HCT116 (cell line): Measurements from ENCODE around the gene ESRRB. TPM values are rescaled to one million over a fixed set of nuclear protein-coding genes. Genes with fewer than 3 reads are reported as not detected.

Experiments
- ATAC-seq: fragments of 200-7000 bp; cut with Tn5 transposase; 2 replicates; pipeline ENCODE4 v1.9.1; 2020; ENCODE audit warnings: mild to moderate bottlenecking, moderate library complexity
- BruUV-seq: library from RNA; stranded (reverse); fragments of 400-500 nt; replicated peaks from 2 replicates; lab custom pipeline; 2021; lab: Mats Ljungman, UMichigan
- CTCF ChIA-PET: fragments of 300-600 bp; sonication (Branson Sonifier 250); formaldehyde crosslinking; loops from one replicate; lab custom pipeline; 2021; ENCODE audit warnings: antibody characterized with exemption; lab: Charles Lee
- POLR2A ChIA-PET: fragments of 300-600, 350-600 bp; sonication (Branson Sonifier 250); formaldehyde crosslinking; loops from one replicate; lab custom pipeline; 2021; ENCODE audit warnings: antibody characterized with exemption; lab: Charles Lee
- RAD21 ChIA-PET, 2 experiments: fragments of 300-600 bp; sonication (Branson Sonifier 250); formaldehyde crosslinking; loops; one replicate each; lab custom pipeline; 2023; ENCODE audit warnings: low total read pairs in 2 of 2; ENCODE audit not compliant: uncharacterized antibody in 2 of 2, unreplicated experiment in 2 of 2, low non-redundant PET in 1 of 2; lab: Charles Lee
- DNase-seq: peaks from one replicate; pipeline ENCODE4 v3.0.0-alpha.2; 2010; ENCODE audit warnings: low read depth, low spot score
- H2AFZ ChIP-seq: fragments of 200-600 bp; shearing (Covaris generic), sonication (generic); 2 replicates; pipeline ENCODE4 v1.6.1; 2017; ENCODE audit warnings: low read depth, mixed run types, mixed read lengths, antibody characterized with exemption, low read length; ENCODE audit not compliant: poor library complexity, severe bottlenecking
- H3K27ac ChIP-seq: 2 replicates; pipeline ENCODE4 v1.5.1; 2012; ENCODE audit warnings: low read depth, low read length
- H3K27me3 ChIP-seq: fragments of 200-600 bp; sonication (generic); 2 replicates; pipeline ENCODE4 v1.6.1; 2016; ENCODE audit warnings: mixed run types, low read length, mixed read lengths; ENCODE audit not compliant: insufficient read depth
- H3K36me3 ChIP-seq, 2 experiments: fragments of 200-500 bp in 1 of 2; fragments of 200-600 bp in 1 of 2; sonication (Bioruptor generic) in 1 of 2; sonication (generic) in 1 of 2; 2 replicates each; pipeline versions ENCODE4 v1.5.1 to v1.6.1; 2014 to 2016; ENCODE audit warnings: low read length in 2 of 2, inconsistent platforms in 1 of 2, mixed read lengths in 1 of 2, mixed run types in 1 of 2; ENCODE audit not compliant: insufficient read depth in 2 of 2, control insufficient read depth in 1 of 2
- H3K4me1 ChIP-seq, 2 experiments: fragments of 200-600 bp in 1 of 2; sonication (generic) in 1 of 2; 2 replicates each; pipeline versions ENCODE4 v1.5.1 to v1.6.1; 2012 to 2017; ENCODE audit warnings: low read length in 2 of 2, inconsistent platforms in 1 of 2, mild to moderate bottlenecking in 1 of 2, mixed read lengths in 1 of 2, mixed run types in 1 of 2, moderate library complexity in 1 of 2; ENCODE audit not compliant: insufficient read depth in 2 of 2, control insufficient read depth in 1 of 2
- H3K4me2 ChIP-seq: fragments of 200-600 bp; sonication (generic); 2 replicates; pipeline ENCODE4 v1.6.1; 2017; ENCODE audit warnings: mixed run types, low read length, mixed read lengths
- H3K4me3 ChIP-seq, 2 experiments: fragments of 200-600 bp in 1 of 2; sonication (generic) in 1 of 2; replicated peaks in 1 of 2; 2 replicates each; pipeline ENCODE4 v1.5.1; 2011 to 2016; ENCODE audit warnings: low read length in 2 of 2, control low read depth in 1 of 2, low read depth in 1 of 2, mild to moderate bottlenecking in 1 of 2, mixed read lengths in 1 of 2, mixed run types in 1 of 2
- H3K79me2 ChIP-seq: fragments of 200-600 bp; sonication (generic); 2 replicates; pipeline ENCODE4 v1.6.1; 2017; ENCODE audit warnings: mild to moderate bottlenecking, mixed run types, low read length, moderate library complexity, mixed read lengths; ENCODE audit not compliant: insufficient read depth
- H3K9ac ChIP-seq: fragments of 200-600 bp; sonication (generic); 2 replicates; pipeline ENCODE4 v1.6.1; 2016; ENCODE audit warnings: low read length, mixed read lengths
- H3K9me2 ChIP-seq: fragments of 200-600 bp; sonication (generic), shearing (Covaris generic); 2 replicates; pipeline ENCODE4 v1.6.1; 2017; ENCODE audit warnings: mixed run types, mild to moderate bottlenecking, moderate library complexity; ENCODE audit not compliant: insufficient read depth
- H3K9me3 ChIP-seq, 2 experiments: fragments of 200-500 bp in 1 of 2; fragments of 200-600 bp in 1 of 2; sonication (Bioruptor generic) in 1 of 2; sonication (generic) in 1 of 2; 2 replicates each; pipeline ENCODE4 v1.6.1; 2014 to 2017; ENCODE audit warnings: low read length in 2 of 2, mixed read lengths in 2 of 2, inconsistent platforms in 1 of 2, low read depth in 1 of 2, mild to moderate bottlenecking in 1 of 2, mixed run types in 1 of 2, moderate library complexity in 1 of 2; ENCODE audit not compliant: control insufficient read depth in 1 of 2, insufficient read depth in 1 of 2
- H4K20me1 ChIP-seq: fragments of 200-600 bp; sonication (generic), shearing (Covaris generic); 2 replicates; pipeline ENCODE4 v1.6.1; 2017; ENCODE audit warnings: mixed run types, mild to moderate bottlenecking, moderate library complexity; ENCODE audit not compliant: insufficient read depth
- ATF3 ChIP-seq: IDR thresholded peaks from 2 replicates; pipeline ENCODE4 v1.6.1; 2012
- CBX3 ChIP-seq: IDR thresholded peaks from 2 replicates; pipeline ENCODE4 v1.6.1; 2012; ENCODE audit warnings: low read depth
- CTCF ChIP-seq, 3 experiments: fragments of 200-600 bp in 1 of 3; sonication (generic) in 1 of 3; IDR thresholded peaks in 2 of 3; conservative IDR thresholded peaks in 1 of 3; 2 replicates each; pipeline ENCODE4 v1.5.1; 2012 to 2017; ENCODE audit warnings: low read depth in 2 of 3, low read length in 2 of 3, antibody characterized with exemption in 1 of 3, borderline replicate concordance in 1 of 3, control low read depth in 1 of 3, mild to moderate bottlenecking in 1 of 3, mixed read lengths in 1 of 3, mixed run types in 1 of 3, moderate library complexity in 1 of 3; ENCODE audit not compliant: insufficient read depth in 1 of 3
- EGR1 ChIP-seq: IDR thresholded peaks from 2 replicates; pipeline ENCODE4 v1.6.1; 2012; ENCODE audit warnings: low read depth
- ELF1 ChIP-seq: IDR thresholded peaks from 2 replicates; pipeline ENCODE4 v1.6.1; 2012; ENCODE audit warnings: low read depth, borderline replicate concordance
- RAD21 ChIP-seq: IDR thresholded peaks from 2 replicates; pipeline ENCODE4 v1.6.1; 2012; ENCODE audit warnings: low read depth, mild to moderate bottlenecking
- YY1 ChIP-seq: IDR thresholded peaks from 2 replicates; pipeline ENCODE4 v1.6.1; 2011; ENCODE audit warnings: low read length, low read depth, moderate library complexity, mild to moderate bottlenecking; ENCODE audit not compliant: insufficient replicate concordance; ENCODE audit errors: extremely low read depth
- ZNF274 ChIP-seq: fragments of 200-500 bp; sonication (Bioruptor generic); IDR thresholded peaks from 2 replicates; pipeline ENCODE4 v1.6.1; 2014; ENCODE audit warnings: mild to moderate bottlenecking, low read depth, low read length, inconsistent platforms
- intact Hi-C: fragments of 100-400 bp; cut with micrococcal nuclease; formaldehyde crosslinking; loops from 2 replicates; pipeline ENCODE4 v1.10.0; 2022
- total RNA-seq: library from RNA; stranded (reverse); gene quantifications from one replicate; pipeline ENCODE4 v1.2.1, GENCODE V29; 2021; ENCODE audit not compliant: unreplicated experiment
- TF ChIP-seq, protein P1 (sequence below): IDR thresholded peaks from 2 replicates; pipeline ENCODE4 v1.6.1; 2012; ENCODE audit warnings: low read depth

The ESRRB gene
- total RNA-seq, 1 experiment from 2014 or later: 1.9 TPM

GRCh38 chr14:76352639-76353281, 23.2 kb upstream of the ESRRB start:
- Histone ChIP-seq H3K9me3 (no peaks in the 10 kb centered on the region), H3K27me3 (peaks cover 9% of the 10 kb centered on the region; the same call in 1 of the 2 replicates), H4K20me1 (no peaks in the 10 kb centered on the region), H3K9ac (no peak overlapping the region), H3K36me3 (no peaks in the 10 kb centered on the region), H3K4me3 (no peak overlapping the region), H3K79me2 (no peaks in the 10 kb centered on the region), H3K4me1 (peaks cover 11 to 39% of the 10 kb centered on the region in 2 experiments), H3K4me2 (peak overlapping the region; percentile 59), H3K27ac (no peak overlapping the region), H2AFZ (peak overlapping the region; percentile 81), H3K9me2 (no peaks in the 10 kb centered on the region)
- POLR2A ChIA-PET: no interaction called here
- DNase-seq (no peak), ATAC-seq (peak; percentile 81)
- RAD21 ChIA-PET: interaction anchor here in 1 of 2 experiments (0.6 kb wide), 1 partner anchor 370 kb away, joined by 4 read pairs; no protein-coding TSS in a partner anchor
- TF ChIP-seq ZNF274 (no peak), CTCF (IDR thresholded peaks at IDR 0.05 in 2 of 3, conservative IDR thresholded peaks at IDR 0.05 in 1 of 3; ENCODE audit: borderline replicate concordance in 1 of 3, insufficient read depth in 1 of 3, low read depth in 2 of 3, low read length in 2 of 3) (peak; percentile 62 to 82 (median 79); a peak in 5 of 6 replicates), YY1 (peak; percentile 33), EGR1 (0 out of 2 replicates have a peak, but pooled peaks have one; percentile 19), RAD21 (peak; percentile 81), ELF1 (no peak), CBX3 (no peak), ATF3 (no peak)
- TF ChIP-seq, protein P1, sequence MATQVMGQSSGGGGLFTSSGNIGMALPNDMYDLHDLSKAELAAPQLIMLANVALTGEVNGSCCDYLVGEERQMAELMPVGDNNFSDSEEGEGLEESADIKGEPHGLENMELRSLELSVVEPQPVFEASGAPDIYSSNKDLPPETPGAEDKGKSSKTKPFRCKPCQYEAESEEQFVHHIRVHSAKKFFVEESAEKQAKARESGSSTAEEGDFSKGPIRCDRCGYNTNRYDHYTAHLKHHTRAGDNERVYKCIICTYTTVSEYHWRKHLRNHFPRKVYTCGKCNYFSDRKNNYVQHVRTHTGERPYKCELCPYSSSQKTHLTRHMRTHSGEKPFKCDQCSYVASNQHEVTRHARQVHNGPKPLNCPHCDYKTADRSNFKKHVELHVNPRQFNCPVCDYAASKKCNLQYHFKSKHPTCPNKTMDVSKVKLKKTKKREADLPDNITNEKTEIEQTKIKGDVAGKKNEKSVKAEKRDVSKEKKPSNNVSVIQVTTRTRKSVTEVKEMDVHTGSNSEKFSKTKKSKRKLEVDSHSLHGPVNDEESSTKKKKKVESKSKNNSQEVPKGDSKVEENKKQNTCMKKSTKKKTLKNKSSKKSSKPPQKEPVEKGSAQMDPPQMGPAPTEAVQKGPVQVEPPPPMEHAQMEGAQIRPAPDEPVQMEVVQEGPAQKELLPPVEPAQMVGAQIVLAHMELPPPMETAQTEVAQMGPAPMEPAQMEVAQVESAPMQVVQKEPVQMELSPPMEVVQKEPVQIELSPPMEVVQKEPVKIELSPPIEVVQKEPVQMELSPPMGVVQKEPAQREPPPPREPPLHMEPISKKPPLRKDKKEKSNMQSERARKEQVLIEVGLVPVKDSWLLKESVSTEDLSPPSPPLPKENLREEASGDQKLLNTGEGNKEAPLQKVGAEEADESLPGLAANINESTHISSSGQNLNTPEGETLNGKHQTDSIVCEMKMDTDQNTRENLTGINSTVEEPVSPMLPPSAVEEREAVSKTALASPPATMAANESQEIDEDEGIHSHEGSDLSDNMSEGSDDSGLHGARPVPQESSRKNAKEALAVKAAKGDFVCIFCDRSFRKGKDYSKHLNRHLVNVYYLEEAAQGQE: no peak
- BruUV-seq: no TSS peak
- intact Hi-C loops: loop anchor here (1.0 kb wide), 2 partner anchors 293 to 302 kb away; no protein-coding TSS in a partner anchor
- CTCF ChIA-PET: interaction anchor here (0.9 to 1.7 kb wide), 3 partner anchors 302 to 775 kb away, joined by 3 to 8 read pairs (median 5); partner anchors contain the start of gene FLVCR2
